ENCODE results near the gene CD69. TPM values are rescaled to one million over a fixed set of nuclear protein-coding genes. Genes with fewer than 3 reads are reported as not detected.

CD69 gene
- polyA plus RNA-seq, 1 donor from 2014 or later, result 0.72 TPM

DNA sequence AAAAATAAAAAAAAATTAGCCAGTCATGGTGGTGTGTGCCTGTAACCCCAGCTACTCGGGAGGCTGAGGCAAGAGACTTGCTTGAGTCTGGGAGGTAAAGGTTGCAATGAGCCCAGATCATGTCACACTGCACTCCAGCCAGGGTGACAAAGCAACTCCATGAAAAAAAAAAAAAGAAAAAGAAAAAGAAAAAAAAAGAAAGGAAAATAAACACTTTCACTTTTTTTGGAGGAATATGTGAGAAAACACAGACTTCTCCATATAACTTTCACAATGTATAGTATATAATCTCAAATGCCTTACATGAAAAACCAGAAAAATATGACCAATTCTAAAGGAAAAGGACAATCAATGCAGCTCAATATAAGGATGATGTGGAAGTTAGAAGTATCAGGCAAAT is 36.7 kb downstream of the CD69 start:
- no peaks in the 10 kb centered on the region for H3K9me3 ChIP-seq (ENCODE audit: low read length)
- H3K4me3 ChIP-seq (ENCODE audit: low read length), result no peak overlapping the region
- no peaks in the 10 kb centered on the region for H3K27me3 ChIP-seq (ENCODE audit: insufficient read depth, low read depth, low read length)
- no peaks in the 10 kb centered on the region for H3K36me3 ChIP-seq (ENCODE audit: insufficient read depth, low read length)
- TF ChIP-seq POLR2AphosphoS5 (IDR thresholded peaks at IDR 0.05), result no peak
- no peak for TF ChIP-seq MXI1 (conservative IDR thresholded peaks at IDR 0.05; ENCODE audit: poor library complexity, severe bottlenecking)
- no peak for TF ChIP-seq RAD21 (conservative IDR thresholded peaks at IDR 0.05)
- no peak for TF ChIP-seq EP300 (conservative IDR thresholded peaks at IDR 0.05; ENCODE audit: poor library complexity, severe bottlenecking)
- no peak for TF ChIP-seq TAF1 (IDR thresholded peaks at IDR 0.05; ENCODE audit: low read depth)
- TF ChIP-seq, protein P1, sequence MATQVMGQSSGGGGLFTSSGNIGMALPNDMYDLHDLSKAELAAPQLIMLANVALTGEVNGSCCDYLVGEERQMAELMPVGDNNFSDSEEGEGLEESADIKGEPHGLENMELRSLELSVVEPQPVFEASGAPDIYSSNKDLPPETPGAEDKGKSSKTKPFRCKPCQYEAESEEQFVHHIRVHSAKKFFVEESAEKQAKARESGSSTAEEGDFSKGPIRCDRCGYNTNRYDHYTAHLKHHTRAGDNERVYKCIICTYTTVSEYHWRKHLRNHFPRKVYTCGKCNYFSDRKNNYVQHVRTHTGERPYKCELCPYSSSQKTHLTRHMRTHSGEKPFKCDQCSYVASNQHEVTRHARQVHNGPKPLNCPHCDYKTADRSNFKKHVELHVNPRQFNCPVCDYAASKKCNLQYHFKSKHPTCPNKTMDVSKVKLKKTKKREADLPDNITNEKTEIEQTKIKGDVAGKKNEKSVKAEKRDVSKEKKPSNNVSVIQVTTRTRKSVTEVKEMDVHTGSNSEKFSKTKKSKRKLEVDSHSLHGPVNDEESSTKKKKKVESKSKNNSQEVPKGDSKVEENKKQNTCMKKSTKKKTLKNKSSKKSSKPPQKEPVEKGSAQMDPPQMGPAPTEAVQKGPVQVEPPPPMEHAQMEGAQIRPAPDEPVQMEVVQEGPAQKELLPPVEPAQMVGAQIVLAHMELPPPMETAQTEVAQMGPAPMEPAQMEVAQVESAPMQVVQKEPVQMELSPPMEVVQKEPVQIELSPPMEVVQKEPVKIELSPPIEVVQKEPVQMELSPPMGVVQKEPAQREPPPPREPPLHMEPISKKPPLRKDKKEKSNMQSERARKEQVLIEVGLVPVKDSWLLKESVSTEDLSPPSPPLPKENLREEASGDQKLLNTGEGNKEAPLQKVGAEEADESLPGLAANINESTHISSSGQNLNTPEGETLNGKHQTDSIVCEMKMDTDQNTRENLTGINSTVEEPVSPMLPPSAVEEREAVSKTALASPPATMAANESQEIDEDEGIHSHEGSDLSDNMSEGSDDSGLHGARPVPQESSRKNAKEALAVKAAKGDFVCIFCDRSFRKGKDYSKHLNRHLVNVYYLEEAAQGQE (IDR thresholded peaks at IDR 0.05; ENCODE audit: borderline replicate concordance), result no peak
- TF ChIP-seq EZH2 (IDR thresholded peaks at IDR 0.05; ENCODE audit: borderline replicate concordance, insufficient read depth, low read length, poor library complexity, severe bottlenecking), result no peak
- TF ChIP-seq SMC3 (conservative IDR thresholded peaks at IDR 0.05; ENCODE audit: poor library complexity), result no peak
- TF ChIP-seq, protein P2, sequence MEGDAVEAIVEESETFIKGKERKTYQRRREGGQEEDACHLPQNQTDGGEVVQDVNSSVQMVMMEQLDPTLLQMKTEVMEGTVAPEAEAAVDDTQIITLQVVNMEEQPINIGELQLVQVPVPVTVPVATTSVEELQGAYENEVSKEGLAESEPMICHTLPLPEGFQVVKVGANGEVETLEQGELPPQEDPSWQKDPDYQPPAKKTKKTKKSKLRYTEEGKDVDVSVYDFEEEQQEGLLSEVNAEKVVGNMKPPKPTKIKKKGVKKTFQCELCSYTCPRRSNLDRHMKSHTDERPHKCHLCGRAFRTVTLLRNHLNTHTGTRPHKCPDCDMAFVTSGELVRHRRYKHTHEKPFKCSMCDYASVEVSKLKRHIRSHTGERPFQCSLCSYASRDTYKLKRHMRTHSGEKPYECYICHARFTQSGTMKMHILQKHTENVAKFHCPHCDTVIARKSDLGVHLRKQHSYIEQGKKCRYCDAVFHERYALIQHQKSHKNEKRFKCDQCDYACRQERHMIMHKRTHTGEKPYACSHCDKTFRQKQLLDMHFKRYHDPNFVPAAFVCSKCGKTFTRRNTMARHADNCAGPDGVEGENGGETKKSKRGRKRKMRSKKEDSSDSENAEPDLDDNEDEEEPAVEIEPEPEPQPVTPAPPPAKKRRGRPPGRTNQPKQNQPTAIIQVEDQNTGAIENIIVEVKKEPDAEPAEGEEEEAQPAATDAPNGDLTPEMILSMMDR (IDR thresholded peaks at IDR 0.05; ENCODE audit: poor library complexity, severe bottlenecking), result no peak
- no peak overlapping the region for H3K9ac ChIP-seq (ENCODE audit: low read length)
- H2AFZ ChIP-seq (ENCODE audit: low read depth, low read length), result no peak overlapping the region
- H3K9me2 ChIP-seq (ENCODE audit: insufficient read depth, low read length), result no peaks in the 10 kb centered on the region
- H3K27ac ChIP-seq (ENCODE audit: low read length), result no peak overlapping the region
- no peaks in the 10 kb centered on the region for H3K79me2 ChIP-seq (replicated peaks; ENCODE audit: insufficient read depth, low read length)
- H3F3A ChIP-seq (ENCODE audit: insufficient read depth, low read length, poor library complexity, severe bottlenecking), result no peaks in the 10 kb centered on the region
- H4K20me1 ChIP-seq (ENCODE audit: insufficient read depth), result no peaks in the 10 kb centered on the region
- H3K4me2 ChIP-seq (ENCODE audit: low read length), result no peak overlapping the region

- Histone ChIP-seq H3K27me3 (ENCODE audit: insufficient read depth, low read depth, low read length) (no peaks in the 10 kb centered on the region), H2AFZ (ENCODE audit: low read depth, low read length) (no peak overlapping the region), H3K9me2 (ENCODE audit: insufficient read depth, low read length) (no peaks in the 10 kb centered on the region), H4K20me1 (ENCODE audit: insufficient read depth) (no peaks in the 10 kb centered on the region), H3F3A (ENCODE audit: insufficient read depth, low read length, poor library complexity, severe bottlenecking) (no peaks in the 10 kb centered on the region), H3K9ac (ENCODE audit: low read length) (no peak overlapping the region), H3K36me3 (ENCODE audit: insufficient read depth, low read length) (no peaks in the 10 kb centered on the region), H3K79me2 (replicated peaks; ENCODE audit: insufficient read depth, low read length) (no peaks in the 10 kb centered on the region), H3K27ac (ENCODE audit: low read length) (no peak overlapping the region), H3K4me2 (ENCODE audit: low read length) (no peak overlapping the region), H3K4me3 (ENCODE audit: low read length) (no peak overlapping the region), H3K9me3 (ENCODE audit: low read length) (no peaks in the 10 kb centered on the region)
- TF ChIP-seq RAD21 (conservative IDR thresholded peaks at IDR 0.05) (no peak), TAF1 (IDR thresholded peaks at IDR 0.05; ENCODE audit: low read depth) (no peak), MXI1 (conservative IDR thresholded peaks at IDR 0.05; ENCODE audit: poor library complexity, severe bottlenecking) (no peak), SMC3 (conservative IDR thresholded peaks at IDR 0.05; ENCODE audit: poor library complexity) (no peak), EZH2 (IDR thresholded peaks at IDR 0.05; ENCODE audit: borderline replicate concordance, insufficient read depth, low read length, poor library complexity, severe bottlenecking) (no peak), POLR2AphosphoS5 (IDR thresholded peaks at IDR 0.05) (no peak), EP300 (conservative IDR thresholded peaks at IDR 0.05; ENCODE audit: poor library complexity, severe bottlenecking) (no peak)
- TF ChIP-seq, protein P1 (IDR thresholded peaks at IDR 0.05; ENCODE audit: borderline replicate concordance), result no peak
- TF ChIP-seq, protein P2 (IDR thresholded peaks at IDR 0.05; ENCODE audit: poor library complexity, severe bottlenecking), result no peak
These were observed 39.2 kb downstream of the CD69 start for GRCh38 chr12:9721394-9722092.

All from neural cell (in vitro differentiated cells).